Measurements from ENCODE around the gene MED28. TPM values are rescaled to one million over a fixed set of nuclear protein-coding genes. Genes with fewer than 3 reads are reported as not detected.
A peak's percentile ranks its signal among the peaks of the same experiment; 100 is the strongest.

MED28 gene
- total RNA-seq, 4 donors from 2014 or later, result 11.8 to 22.8 (median 14.2) TPM

DNA sequence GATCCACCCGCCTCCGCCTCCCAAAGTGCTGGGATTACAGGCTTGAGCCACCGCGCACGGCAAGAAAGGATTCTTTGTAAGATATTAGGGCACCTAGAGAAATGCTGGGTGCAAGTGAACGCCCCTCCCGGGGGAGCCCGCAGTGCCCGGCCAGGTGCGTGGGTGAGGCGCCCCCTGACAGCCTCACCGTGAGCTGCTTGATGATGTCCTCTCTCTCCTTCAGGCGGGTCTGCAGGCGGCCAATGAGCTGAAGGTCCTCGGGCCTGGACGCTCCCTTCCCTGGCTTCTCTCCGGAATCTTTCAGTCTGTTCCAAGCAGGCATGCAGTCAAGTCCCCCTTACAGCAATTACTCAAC, 21.9 kb downstream of the MED28 start:
- TF ChIP-seq EP300 (IDR thresholded peaks at IDR 0.05), result no peak
- TF ChIP-seq POLR2A (IDR thresholded peaks at IDR 0.05; ENCODE audit: low read depth), result no peak
- no peak for TF ChIP-seq POLR2AphosphoS5 (IDR thresholded peaks at IDR 0.05)
- TF ChIP-seq, protein P1, sequence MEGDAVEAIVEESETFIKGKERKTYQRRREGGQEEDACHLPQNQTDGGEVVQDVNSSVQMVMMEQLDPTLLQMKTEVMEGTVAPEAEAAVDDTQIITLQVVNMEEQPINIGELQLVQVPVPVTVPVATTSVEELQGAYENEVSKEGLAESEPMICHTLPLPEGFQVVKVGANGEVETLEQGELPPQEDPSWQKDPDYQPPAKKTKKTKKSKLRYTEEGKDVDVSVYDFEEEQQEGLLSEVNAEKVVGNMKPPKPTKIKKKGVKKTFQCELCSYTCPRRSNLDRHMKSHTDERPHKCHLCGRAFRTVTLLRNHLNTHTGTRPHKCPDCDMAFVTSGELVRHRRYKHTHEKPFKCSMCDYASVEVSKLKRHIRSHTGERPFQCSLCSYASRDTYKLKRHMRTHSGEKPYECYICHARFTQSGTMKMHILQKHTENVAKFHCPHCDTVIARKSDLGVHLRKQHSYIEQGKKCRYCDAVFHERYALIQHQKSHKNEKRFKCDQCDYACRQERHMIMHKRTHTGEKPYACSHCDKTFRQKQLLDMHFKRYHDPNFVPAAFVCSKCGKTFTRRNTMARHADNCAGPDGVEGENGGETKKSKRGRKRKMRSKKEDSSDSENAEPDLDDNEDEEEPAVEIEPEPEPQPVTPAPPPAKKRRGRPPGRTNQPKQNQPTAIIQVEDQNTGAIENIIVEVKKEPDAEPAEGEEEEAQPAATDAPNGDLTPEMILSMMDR (IDR thresholded peaks at IDR 0.05), result no peak
- 80% methylated on average over 14 of the region's 17 CpGs for WGBS
- Histone ChIP-seq H3K27me3 (no peaks in the 10 kb centered on the region), H3K9me3 (no peaks in the 10 kb centered on the region), H3K4me3 (no peak overlapping the region), H3K36me3 (peaks cover 26 to 53% (median 44%) of the 10 kb centered on the region in 4 donors), H3K27ac (replicated peaks in 1 of 4) (no peak overlapping the region), H3K4me1 (peaks cover 0 to 8% (median 6%) of the 10 kb centered on the region in 4 donors)
- intact Hi-C loops (cut with DNase I), result loop anchor here (2.0 kb wide), 1 partner anchor 86 kb away; no protein-coding TSS in a partner anchor
- no peak for DNase-seq (ENCODE audit: extremely low spot score)

- Histone ChIP-seq H3K4me1 (peaks cover 0 to 10% (median 8%) of the 10 kb centered on the region in 4 donors), H3K27me3 (peaks cover 0 to 4% (median 0%) of the 10 kb centered on the region in 4 donors), H3K9me3 (no peaks in the 10 kb centered on the region), H3K36me3 (peaks cover 26 to 47% (median 38%) of the 10 kb centered on the region in 4 donors), H3K4me3 (no peak overlapping the region), H3K27ac (replicated peaks in 1 of 4) (no peak overlapping the region)
- intact Hi-C loops (cut with DNase I), result loop anchor here (2.0 kb wide), 1 partner anchor 86 kb away; no protein-coding TSS in a partner anchor
- TF ChIP-seq EP300 (IDR thresholded peaks at IDR 0.05), result no peak
- TF ChIP-seq POLR2AphosphoS5 (IDR thresholded peaks at IDR 0.05), result peak in 1 of 2 donors; percentile 50
- TF ChIP-seq, protein P1 (IDR thresholded peaks at IDR 0.05), result peak; percentile 78 to 96 (median 79)
- TF ChIP-seq POLR2A (IDR thresholded peaks at IDR 0.05; ENCODE audit: low read depth), result no peak
- no peak for DNase-seq (ENCODE audit: extremely low spot score)
- WGBS, result 57% methylated on average over 30 of the region's 32 CpGs
These were observed 22.5 kb downstream of the MED28 start for GRCh38 chr4:17636696-17637622.

GRCh38 chr4:17639136-17639535, 24.7 kb downstream of the MED28 start:
- H3K27ac ChIP-seq (replicated peaks in 1 of 4), result no peak overlapping the region
- peaks cover 10 to 31% (median 17%) of the 10 kb centered on the region in 4 donors for H3K36me3 ChIP-seq
- intact Hi-C loops (cut with DNase I), result no loop called here
- TF ChIP-seq, protein P1 (IDR thresholded peaks at IDR 0.05), result no peak
- no peak for TF ChIP-seq POLR2AphosphoS5 (IDR thresholded peaks at IDR 0.05)
- no peak for TF ChIP-seq POLR2A (IDR thresholded peaks at IDR 0.05; ENCODE audit: low read depth)
- no peak for TF ChIP-seq EP300 (IDR thresholded peaks at IDR 0.05)
- H3K4me1 ChIP-seq, result peaks cover 0 to 11% (median 10%) of the 10 kb centered on the region in 4 donors
- WGBS, result 100% methylated on average over 3 of the region's 7 CpGs
- no peak overlapping the region for H3K4me3 ChIP-seq
- DNase-seq (ENCODE audit: extremely low spot score), result no peak
- H3K9me3 ChIP-seq, result peaks cover 0 to 6% (median 0%) of the 10 kb centered on the region in 4 donors
- peaks cover 0 to 21% (median 0%) of the 10 kb centered on the region in 4 donors for H3K27me3 ChIP-seq

- DNase-seq (ENCODE audit: extremely low spot score), result no peak
- Histone ChIP-seq H3K27ac (replicated peaks in 1 of 4) (no peak overlapping the region), H3K27me3 (peaks cover 0 to 21% (median 0%) of the 10 kb centered on the region in 4 donors), H3K4me3 (no peak overlapping the region), H3K36me3 (peaks cover 0 to 5% (median 0%) of the 10 kb centered on the region in 4 donors), H3K9me3 (peaks cover 0 to 6% (median 0%) of the 10 kb centered on the region in 4 donors), H3K4me1 (peaks cover 0 to 5% (median 2%) of the 10 kb centered on the region in 4 donors)
- WGBS, result no CpG with 5 or more reads among the region's 1 CpG
- intact Hi-C loops (cut with DNase I), result no loop called here
- no peak for TF ChIP-seq POLR2A (IDR thresholded peaks at IDR 0.05; ENCODE audit: low read depth)
- TF ChIP-seq, protein P1 (IDR thresholded peaks at IDR 0.05), result no peak
- TF ChIP-seq EP300 (IDR thresholded peaks at IDR 0.05), result no peak
- no peak for TF ChIP-seq POLR2AphosphoS5 (IDR thresholded peaks at IDR 0.05)
These were observed 27.9 kb downstream of the MED28 start for GRCh38 chr4:17642398-17642783.

All from esophagus muscularis mucosa (tissue), 4 donors.